HEK293 (cell line): ENCODE measurements around the gene TNNI3.
A peak's percentile ranks its signal among the peaks of the same experiment; 100 is the strongest.

ENCODE experiments used
- GFI1B ChIP-seq: fragments of 450-650 bp; formaldehyde crosslinking; IDR thresholded peaks from 2 replicates; pipeline ENCODE4 v1.5.1; 2016; ENCODE audit warnings: missing biosample characterization, missing genetic modification characterization
- GLIS2 ChIP-seq: fragments of 450-650 bp; formaldehyde crosslinking; IDR thresholded peaks from 2 replicates; pipeline ENCODE4 v1.5.1; 2016; ENCODE audit warnings: missing biosample characterization, missing genetic modification characterization
- HOXA7 ChIP-seq: sonication (generic); formaldehyde crosslinking; IDR thresholded peaks from 2 replicates; pipeline ENCODE4 v1.8.1; 2022; ENCODE audit warnings: missing genetic modification reagents, borderline replicate concordance
- KLF16 ChIP-seq: fragments of 450-650 bp; formaldehyde crosslinking; IDR thresholded peaks from 2 replicates; pipeline ENCODE4 v1.5.1; 2017; ENCODE audit warnings: missing biosample characterization, missing genetic modification characterization
- KLF7 ChIP-seq: fragments of 450-650 bp; formaldehyde crosslinking; IDR thresholded peaks from 2 replicates; pipeline ENCODE4 v1.5.1; 2016; ENCODE audit warnings: missing biosample characterization, missing genetic modification characterization, borderline replicate concordance
- MZF1 ChIP-seq: fragments of 450-650 bp; formaldehyde crosslinking; IDR thresholded peaks from 2 replicates; pipeline ENCODE4 v1.5.1; 2017; ENCODE audit warnings: missing biosample characterization, missing genetic modification characterization, borderline replicate concordance
- PRDM10 ChIP-seq: fragments of 450-650 bp; formaldehyde crosslinking; IDR thresholded peaks from 2 replicates; pipeline ENCODE4 v1.5.1; 2016; ENCODE audit warnings: missing biosample characterization, missing genetic modification characterization
- REPIN1 ChIP-seq: fragments of 450-650 bp; formaldehyde crosslinking; IDR thresholded peaks from 2 replicates; pipeline ENCODE4 v1.5.1; 2017; ENCODE audit warnings: missing biosample characterization, missing genetic modification characterization, low read depth
- SALL2 ChIP-seq: fragments of 450-650 bp; formaldehyde crosslinking; IDR thresholded peaks from 2 replicates; pipeline ENCODE4 v1.5.0; 2017; ENCODE audit warnings: missing biosample characterization, mild to moderate bottlenecking, missing genetic modification characterization, borderline replicate concordance
- TCF7L2 ChIP-seq: IDR thresholded peaks from 2 replicates; pipeline ENCODE4 v1.6.1; 2011; ENCODE audit warnings: low read depth, mild to moderate bottlenecking, inconsistent platforms, low read length, moderate library complexity, borderline replicate concordance
- YY1 ChIP-seq: fragments of 450-650 bp; formaldehyde crosslinking; IDR thresholded peaks from 2 replicates; pipeline ENCODE4 v1.5.1; 2018; ENCODE audit warnings: missing biosample characterization, missing genetic modification characterization
- YY2 ChIP-seq: fragments of 450-650 bp; formaldehyde crosslinking; IDR thresholded peaks from 2 replicates; pipeline ENCODE4 v1.5.1; 2016; ENCODE audit warnings: missing biosample characterization, missing genetic modification characterization
- ZBTB11 ChIP-seq: fragments of 450-650 bp; formaldehyde crosslinking; conservative IDR thresholded peaks from 2 replicates; pipeline ENCODE4 v1.5.1; 2016; ENCODE audit warnings: low read depth, missing biosample characterization, missing genetic modification characterization
- ZBTB17 ChIP-seq: fragments of 450-650 bp; formaldehyde crosslinking; IDR thresholded peaks from 2 replicates; pipeline ENCODE4 v1.5.1; 2016; ENCODE audit warnings: missing biosample characterization, missing genetic modification characterization
- ZBTB7A ChIP-seq: fragments of 450-650 bp; formaldehyde crosslinking; IDR thresholded peaks from 2 replicates; pipeline ENCODE4 v1.5.1; 2016; ENCODE audit warnings: low read depth, missing biosample characterization, missing genetic modification characterization
- ZNF140 ChIP-seq: fragments of 450-650 bp; formaldehyde crosslinking; IDR thresholded peaks from 2 replicates; pipeline ENCODE4 v1.5.1; 2016; ENCODE audit warnings: missing biosample characterization, missing genetic modification characterization
- ZNF18 ChIP-seq: fragments of 450-650 bp; formaldehyde crosslinking; IDR thresholded peaks from 2 replicates; pipeline ENCODE4 v1.5.1; 2016; ENCODE audit warnings: missing biosample characterization, missing genetic modification characterization
- ZNF2 ChIP-seq: fragments of 450-650 bp; formaldehyde crosslinking; IDR thresholded peaks from 2 replicates; pipeline ENCODE4 v1.5.1; 2016; ENCODE audit warnings: missing biosample characterization, missing genetic modification characterization
- ZNF223 ChIP-seq: fragments of 450-650 bp; formaldehyde crosslinking; IDR thresholded peaks from 2 replicates; pipeline ENCODE4 v1.5.1; 2016; ENCODE audit warnings: missing biosample characterization, missing genetic modification characterization
- ZNF23 ChIP-seq: fragments of 450-650 bp; formaldehyde crosslinking; IDR thresholded peaks from 2 replicates; pipeline ENCODE4 v1.5.1; 2016; ENCODE audit warnings: missing biosample characterization, missing genetic modification characterization, borderline replicate concordance
- ZNF350 ChIP-seq: fragments of 450-650 bp; formaldehyde crosslinking; IDR thresholded peaks from 2 replicates; pipeline ENCODE4 v1.5.0; 2017; ENCODE audit warnings: missing biosample characterization, mild to moderate bottlenecking, missing genetic modification characterization
- ZNF37A ChIP-seq: fragments of 450-650 bp; IDR thresholded peaks from 2 replicates; pipeline ENCODE4 v1.5.1; 2018; ENCODE audit warnings: missing biosample characterization, missing genetic modification characterization
- ZNF398 ChIP-seq: fragments of 450-650 bp; formaldehyde crosslinking; IDR thresholded peaks from 2 replicates; pipeline ENCODE4 v1.5.1; 2017; ENCODE audit warnings: missing biosample characterization, missing genetic modification characterization
- ZNF423 ChIP-seq: fragments of 450-650 bp; formaldehyde crosslinking; IDR thresholded peaks from 2 replicates; pipeline ENCODE4 v1.5.1; 2016; ENCODE audit warnings: missing biosample characterization, missing genetic modification characterization
- ZNF549 ChIP-seq: fragments of 450-650 bp; IDR thresholded peaks from 2 replicates; pipeline ENCODE4 v1.5.1; 2018; ENCODE audit warnings: missing biosample characterization, missing genetic modification characterization, mild to moderate bottlenecking, inconsistent platforms, moderate library complexity
- ZNF585B ChIP-seq: fragments of 450-650 bp; formaldehyde crosslinking; IDR thresholded peaks from 2 replicates; pipeline ENCODE4 v1.5.1; 2016; ENCODE audit warnings: missing biosample characterization, missing genetic modification characterization
- ZNF701 ChIP-seq: fragments of 450-650 bp; formaldehyde crosslinking; IDR thresholded peaks from 2 replicates; pipeline ENCODE4 v1.5.1; 2016; ENCODE audit warnings: missing biosample characterization, missing genetic modification characterization
- ZNF776 ChIP-seq: fragments of 450-650 bp; formaldehyde crosslinking; IDR thresholded peaks from 2 replicates; pipeline ENCODE4 v1.5.0; 2017; ENCODE audit warnings: missing biosample characterization, missing genetic modification characterization, borderline replicate concordance
- ZNF837 ChIP-seq: fragments of 450-650 bp; formaldehyde crosslinking; IDR thresholded peaks from 2 replicates; pipeline ENCODE4 v1.5.1; 2016; ENCODE audit warnings: missing biosample characterization, missing genetic modification characterization
- ZSCAN23 ChIP-seq: fragments of 450-650 bp; formaldehyde crosslinking; IDR thresholded peaks from 2 replicates; pipeline ENCODE4 v1.5.1; 2016; ENCODE audit warnings: missing biosample characterization, missing genetic modification characterization
- ZXDB ChIP-seq: fragments of 450-650 bp; formaldehyde crosslinking; IDR thresholded peaks from 2 replicates; pipeline ENCODE4 v1.5.1; 2016; ENCODE audit warnings: missing biosample characterization, missing genetic modification characterization

Gene TNNI3

GRCh38 chr19:55146705-55147273, 10.7 kb downstream of the TNNI3 start (continued):
- no peak for TF ChIP-seq HOXA7
- no peak for TF ChIP-seq ZNF549 (tag by site-specific recombination)
- TF ChIP-seq ZNF23 = no peak
- no peak; the same call in 1 of the 2 replicates for TF ChIP-seq KLF16 (tag by site-specific recombination)
- TF ChIP-seq ZBTB17 (tag by site-specific recombination) = peak; percentile 63
- no peak for TF ChIP-seq ZBTB7A (tag by site-specific recombination)
- TF ChIP-seq ZNF18 = no peak
- TF ChIP-seq ZNF398 (tag by site-specific recombination) = peak; percentile 99
- no peak for TF ChIP-seq ZNF423 (tag by site-specific recombination)
- TF ChIP-seq GLIS2 = peak; percentile 75
- no peak for TF ChIP-seq REPIN1 (tag by site-specific recombination)
- peak; percentile 84; the same call in 1 of the 2 replicates for TF ChIP-seq KLF7 (tag by site-specific recombination)
- TF ChIP-seq ZNF350 = no peak
- TF ChIP-seq ZNF37A (tag by site-specific recombination) = no peak
- TF ChIP-seq ZXDB (tag by site-specific recombination) = no peak; the same call in 1 of the 2 replicates
- no peak for TF ChIP-seq YY1
- peak; percentile 91 for TF ChIP-seq PRDM10
- TF ChIP-seq ZNF585B (tag by site-specific recombination) = no peak
- no peak for TF ChIP-seq ZNF776
- 0 out of 2 replicates have a peak, but pooled peaks have one; percentile 56 for TF ChIP-seq ZBTB11 (tag by site-specific recombination)
- no peak for TF ChIP-seq YY2
- no peak for TF ChIP-seq MZF1 (tag by site-specific recombination)
- TF ChIP-seq ZNF140 (tag by site-specific recombination) = no peak
- TF ChIP-seq TCF7L2 = no peak
- TF ChIP-seq ZNF701 = no peak
- TF ChIP-seq ZNF837 (tag by site-specific recombination) = no peak
- TF ChIP-seq ZNF223 (tag by site-specific recombination) = no peak
- no peak for TF ChIP-seq SALL2 (tag by site-specific recombination)
- TF ChIP-seq GFI1B (tag by site-specific recombination) = no peak
- no peak for TF ChIP-seq ZSCAN23 (tag by site-specific recombination)
- no peak for TF ChIP-seq ZNF2 (tag by site-specific recombination)
- TF ChIP-seq, all 188 proteins: peak for 37
